Mesodermal cell (in vitro differentiated cells): ENCODE data around the gene ADRA2B.

Experiments used
- H3K27ac ChIP-seq: 2 replicates; pipeline ENCODE4 v1.7.0; 2013; ENCODE audit warnings: mild to moderate bottlenecking, low read depth, low read length, moderate library complexity; ENCODE audit not compliant: severe bottlenecking
- H3K36me3 ChIP-seq: 2 replicates; pipeline ENCODE4 v1.7.1; 2013; ENCODE audit warnings: mild to moderate bottlenecking, low read length, moderate library complexity; ENCODE audit not compliant: control insufficient read depth, insufficient read depth
- H3K4me1 ChIP-seq: one replicate; pipeline ENCODE4 v1.7.1; 2013; ENCODE audit warnings: mild to moderate bottlenecking, low read length; ENCODE audit not compliant: insufficient read depth, control insufficient read depth, poor library complexity, severe bottlenecking
- H3K4me3 ChIP-seq: 2 replicates; pipeline ENCODE4 v1.7.0; 2013; ENCODE audit warnings: low read length, control low read depth, mild to moderate bottlenecking; ENCODE audit not compliant: insufficient read depth, poor library complexity, severe bottlenecking; ENCODE audit errors: extremely low read depth
- H3K9me3 ChIP-seq: 2 replicates; pipeline ENCODE4 v1.7.1; 2013; ENCODE audit warnings: mild to moderate bottlenecking, low read length, moderate library complexity; ENCODE audit not compliant: control insufficient read depth
- WGBS, 2 experiments: methylation state at CpG; one replicate each; pipeline ENCODE4 v1.1.5; 2013; ENCODE audit warnings: missing lambda C conversion rate in 2 of 2; ENCODE audit not compliant: insufficient coverage in 2 of 2; 5-methylcytosine and 5-hydroxymethylcytosine counted together

The ADRA2B gene

DNA sequence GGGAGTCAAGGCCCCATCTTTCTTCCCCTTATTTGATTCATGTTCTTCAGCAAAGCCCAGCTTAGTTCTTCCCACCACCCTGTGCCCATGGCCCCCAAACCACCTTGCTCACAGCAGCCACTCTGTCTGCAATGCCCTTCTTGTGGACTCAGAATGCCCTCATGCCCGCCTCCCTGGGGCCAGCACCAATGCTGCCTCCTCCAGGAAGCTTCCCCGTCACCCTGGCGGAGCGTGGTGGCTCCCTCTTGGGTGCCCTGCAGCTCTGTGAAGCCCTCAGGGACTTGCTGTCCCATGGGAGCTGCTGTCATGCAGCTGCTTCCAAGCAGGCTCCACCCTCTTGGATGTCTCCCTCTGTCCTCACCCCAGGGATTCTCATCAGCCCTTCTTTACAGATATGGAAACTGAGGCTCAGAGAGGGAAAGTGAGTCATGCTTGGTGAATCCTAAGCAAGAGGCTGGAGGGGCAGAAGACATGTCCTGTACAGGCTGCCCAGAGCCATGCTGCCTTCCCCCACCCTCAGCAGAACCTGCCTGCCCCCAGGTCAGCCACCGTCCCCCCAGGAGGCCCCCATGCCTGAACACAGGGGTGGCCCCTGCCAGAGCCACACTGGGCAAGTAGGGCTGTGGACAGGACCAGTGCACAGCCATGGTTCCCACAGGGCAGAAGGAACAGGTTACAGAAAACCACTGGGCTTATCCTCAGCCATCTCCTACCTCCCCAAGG lies 40.7 kb upstream of the ADRA2B start:
- no peaks in the 10 kb centered on the region for H3K36me3 ChIP-seq
- no peaks in the 10 kb centered on the region for H3K4me1 ChIP-seq
- WGBS, 2 experiments, result 97 to 98% methylated on average over 5 of the region's 5 CpGs
- no peak overlapping the region for H3K27ac ChIP-seq
- no peak overlapping the region for H3K4me3 ChIP-seq
- no peaks in the 10 kb centered on the region for H3K9me3 ChIP-seq

DNA sequence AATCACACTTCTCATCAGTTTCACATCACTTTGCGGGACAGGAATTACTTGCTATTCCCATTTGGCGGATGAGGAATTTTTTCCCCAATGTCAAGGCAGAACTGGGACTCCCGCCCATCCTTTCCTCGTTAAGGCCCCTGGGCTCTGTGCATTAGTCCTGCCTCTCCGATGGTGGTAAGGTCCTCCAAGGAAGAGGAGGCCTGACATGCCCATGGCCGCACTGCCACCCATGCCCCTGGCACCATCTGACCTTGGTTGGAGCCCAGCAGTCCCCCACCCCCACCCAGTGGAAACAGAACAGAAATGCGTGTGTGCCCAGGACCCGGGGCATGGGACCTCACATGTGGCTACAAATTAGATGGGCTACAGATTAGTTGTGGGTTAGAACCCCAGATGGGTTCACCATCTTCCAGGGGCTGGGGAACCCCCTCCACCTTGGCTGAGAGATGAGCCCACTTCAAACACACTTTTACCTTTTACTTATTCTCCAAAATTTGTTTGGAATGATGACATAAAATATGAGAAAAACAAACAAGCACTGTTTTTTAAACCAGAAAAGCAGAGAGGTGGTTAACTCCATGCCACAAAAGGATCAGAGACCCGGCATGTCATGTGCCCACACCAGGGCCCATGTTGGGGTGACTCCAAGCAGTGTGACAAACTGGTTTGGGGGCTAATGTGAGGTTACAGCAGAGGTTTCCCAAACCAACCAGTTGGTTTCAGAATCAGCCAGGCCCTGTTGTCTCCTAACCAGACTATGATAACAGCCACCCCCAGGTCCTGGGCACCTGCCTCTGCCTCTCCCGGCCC lies 39.8 kb upstream of the ADRA2B start:
- Histone ChIP-seq H3K27ac (no peak overlapping the region), H3K4me3 (no peak overlapping the region), H3K36me3 (no peaks in the 10 kb centered on the region), H3K4me1 (no peaks in the 10 kb centered on the region), H3K9me3 (no peaks in the 10 kb centered on the region)
- WGBS, 2 experiments, result 89 to 94% methylated on average over 6 to 9 of the region's 10 CpGs

DNA sequence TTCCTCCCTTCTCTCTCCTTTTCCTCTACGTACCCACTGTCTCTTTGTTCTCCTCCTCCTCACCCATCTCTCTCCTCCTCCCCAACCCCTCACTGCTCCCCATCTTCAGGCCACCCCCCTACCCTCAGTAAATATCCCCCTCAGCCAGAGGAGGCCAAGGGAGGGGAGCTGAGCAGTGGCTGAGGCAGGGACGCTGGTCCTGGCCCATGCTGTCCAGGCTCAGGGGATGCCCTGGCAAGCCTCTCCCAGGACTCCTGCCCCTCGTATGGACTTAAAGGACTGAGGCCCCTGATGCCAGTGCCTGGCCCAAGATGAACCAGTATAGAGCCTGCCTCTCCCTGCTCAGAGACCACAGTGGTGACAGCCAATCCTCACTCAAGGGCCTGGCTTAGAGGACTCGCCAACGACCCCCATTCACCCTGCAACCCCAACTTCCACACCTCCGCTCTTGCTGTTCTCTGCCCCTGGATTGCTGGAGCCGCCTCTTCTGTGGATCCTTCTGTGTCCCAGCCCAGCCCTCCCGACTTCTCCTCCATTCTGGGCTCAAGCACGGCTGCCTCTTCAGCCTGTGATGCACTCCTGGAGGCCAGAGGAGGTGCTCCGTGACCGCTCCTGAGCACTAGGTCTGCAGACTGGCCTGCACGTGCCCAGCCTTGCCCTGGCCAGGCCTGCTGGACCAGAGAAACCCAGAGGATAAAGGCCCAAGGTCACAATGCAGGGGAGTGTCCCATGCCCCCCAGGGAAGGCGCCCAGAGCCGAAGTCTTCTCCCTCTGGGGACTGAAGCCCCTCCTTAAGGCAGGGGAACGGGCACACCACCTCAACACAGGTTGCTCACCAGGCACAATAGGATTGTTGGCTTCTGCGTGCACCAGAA lies 38.4 kb upstream of the ADRA2B start:
- Histone ChIP-seq H3K4me1 (no peaks in the 10 kb centered on the region), H3K9me3 (no peaks in the 10 kb centered on the region), H3K27ac (no peak overlapping the region), H3K4me3 (no peak overlapping the region), H3K36me3 (no peaks in the 10 kb centered on the region)
- 80 to 85% methylated on average over 12 to 16 of the region's 16 CpGs for WGBS, 2 experiments

DNA sequence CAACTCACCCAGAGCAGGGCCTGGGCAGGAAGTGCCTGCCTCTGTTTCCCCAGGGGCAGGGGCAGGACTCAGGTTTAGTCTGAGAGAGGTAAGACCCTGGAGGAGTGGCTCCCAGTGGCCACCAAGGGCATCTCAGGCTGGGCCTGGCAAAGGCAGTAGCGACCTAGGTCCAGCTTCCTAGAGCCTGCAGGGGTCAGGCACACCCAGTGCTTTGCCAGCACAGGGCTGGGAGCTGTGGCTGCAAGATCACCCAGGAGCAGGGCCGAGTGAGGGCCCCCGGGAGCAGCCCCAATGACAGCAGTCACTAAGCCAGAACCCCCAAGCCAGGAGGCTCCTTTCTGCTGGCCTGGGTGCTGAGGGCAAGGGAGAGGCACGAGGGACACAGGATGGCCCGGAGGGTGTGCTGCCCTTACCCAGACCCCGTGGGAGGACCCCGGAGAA lies 37.6 kb upstream of the ADRA2B start:
- no peak overlapping the region for H3K27ac ChIP-seq
- no peaks in the 10 kb centered on the region for H3K36me3 ChIP-seq
- H3K4me3 ChIP-seq, result no peak overlapping the region
- peaks cover 2% of the 10 kb centered on the region for H3K4me1 ChIP-seq
- WGBS, 2 experiments, result 83 to 85% methylated on average over 6 of the region's 7 CpGs
- no peaks in the 10 kb centered on the region for H3K9me3 ChIP-seq

DNA sequence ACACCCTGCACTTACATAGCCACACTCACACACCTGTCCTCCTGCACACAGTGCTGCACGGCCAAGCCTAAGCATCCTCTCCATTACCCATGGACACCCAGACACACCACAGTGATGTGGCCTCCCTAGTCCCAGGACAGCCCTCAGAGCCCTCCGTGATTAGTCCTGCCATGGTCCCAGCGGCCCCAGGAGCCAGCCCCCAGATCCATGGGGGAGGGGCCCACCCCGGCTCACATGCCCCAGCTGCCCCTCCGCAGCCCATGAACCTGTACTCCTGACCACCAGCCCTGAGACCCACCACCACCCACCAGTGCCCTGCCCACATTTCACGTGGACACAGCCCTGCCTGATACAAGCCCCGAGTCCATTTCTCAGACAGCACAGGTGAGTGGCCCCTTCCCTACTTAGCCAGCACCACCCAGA lies 36.9 kb upstream of the ADRA2B start:
- 88 to 89% methylated on average over 3 to 6 of the region's 7 CpGs for WGBS, 2 experiments
- Histone ChIP-seq H3K4me1 (peaks cover 8% of the 10 kb centered on the region), H3K9me3 (no peaks in the 10 kb centered on the region), H3K36me3 (no peaks in the 10 kb centered on the region), H3K4me3 (no peak overlapping the region), H3K27ac (no peak overlapping the region)

DNA sequence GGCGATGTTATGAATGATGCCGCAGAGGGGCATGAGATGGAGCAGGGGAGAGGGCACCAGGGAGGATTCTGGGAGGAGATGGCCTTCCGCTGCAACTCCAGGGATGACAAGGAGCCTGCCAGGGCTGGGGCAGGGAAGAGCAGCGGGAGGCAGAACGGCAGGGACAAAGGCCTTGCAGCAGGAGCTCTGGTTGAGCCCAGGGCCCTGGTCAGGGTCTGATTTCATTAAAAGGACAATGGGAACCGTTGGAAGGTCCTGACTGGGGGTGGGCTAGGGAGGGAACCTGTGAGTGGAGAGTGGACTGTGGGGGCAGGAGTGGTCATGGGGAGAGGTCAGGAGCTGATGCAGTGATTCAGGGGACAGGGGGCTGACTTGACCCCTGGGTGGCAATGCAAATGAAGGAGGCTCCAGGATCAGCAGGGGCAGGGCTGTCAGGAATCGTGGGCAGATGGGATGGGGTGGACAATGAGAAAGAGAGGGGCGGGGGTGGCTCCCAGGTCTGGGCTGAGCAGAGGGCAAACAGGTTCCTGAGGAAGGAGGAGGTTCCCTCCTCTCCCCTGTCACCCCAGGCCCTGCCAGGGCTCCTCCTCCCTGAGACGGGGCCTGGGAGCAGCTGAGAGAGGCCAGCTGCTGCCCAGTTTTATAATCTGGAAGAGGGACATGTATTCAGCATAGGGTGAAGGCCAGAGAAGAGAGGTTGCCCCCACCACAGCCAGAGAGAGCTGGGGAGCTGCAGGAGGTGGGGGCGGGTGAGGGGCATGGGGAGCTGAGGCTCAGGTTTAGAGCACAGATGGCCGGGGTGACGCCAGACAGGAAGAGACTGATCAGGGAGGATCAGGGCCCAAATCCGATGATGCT lies 36.2 kb upstream of the ADRA2B start:
- Histone ChIP-seq H3K4me1 (peaks cover 16% of the 10 kb centered on the region), H3K27ac (no peak overlapping the region), H3K36me3 (no peaks in the 10 kb centered on the region), H3K4me3 (no peak overlapping the region), H3K9me3 (no peaks in the 10 kb centered on the region)
- 70 to 75% methylated on average over 9 to 11 of the region's 13 CpGs for WGBS, 2 experiments

DNA sequence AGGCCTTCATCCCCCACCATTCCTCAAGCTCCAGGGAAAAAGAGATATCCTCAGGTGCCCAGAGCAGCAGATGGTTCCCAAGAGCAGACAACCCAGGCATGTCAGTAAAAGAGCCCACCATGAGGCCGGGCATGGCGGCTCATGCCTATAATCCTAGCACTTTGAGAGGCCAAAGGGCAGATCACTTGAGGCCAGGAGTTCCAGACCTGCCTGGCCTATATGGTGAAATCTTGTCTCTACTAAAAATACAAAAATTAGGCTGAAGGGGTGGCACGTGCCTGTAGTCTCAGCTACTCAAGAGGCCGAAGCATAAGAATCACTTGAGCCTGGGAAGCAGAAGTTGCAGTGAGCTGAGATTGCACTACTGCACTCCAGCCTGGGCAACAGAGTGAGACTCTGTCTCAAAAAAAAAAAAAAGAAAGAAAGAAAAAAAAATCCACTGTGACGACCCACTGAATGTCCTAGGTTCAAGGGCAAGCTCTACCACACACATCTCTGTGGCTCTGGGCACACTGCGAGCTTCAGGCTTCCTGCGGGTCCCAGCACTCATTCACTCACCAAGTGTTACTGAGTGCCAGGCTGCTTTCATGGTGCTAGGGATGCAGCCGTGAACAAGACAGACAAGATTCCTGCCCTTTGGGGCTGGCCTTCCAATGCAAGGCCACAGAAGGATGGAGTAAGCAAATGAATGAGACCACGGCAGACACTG lies 35.4 kb upstream of the ADRA2B start:
- 89 to 92% methylated on average over 7 to 9 of the region's 9 CpGs for WGBS, 2 experiments
- Histone ChIP-seq H3K4me3 (no peak overlapping the region), H3K4me1 (peaks cover 23% of the 10 kb centered on the region), H3K27ac (no peak overlapping the region), H3K9me3 (no peaks in the 10 kb centered on the region), H3K36me3 (no peaks in the 10 kb centered on the region)

DNA sequence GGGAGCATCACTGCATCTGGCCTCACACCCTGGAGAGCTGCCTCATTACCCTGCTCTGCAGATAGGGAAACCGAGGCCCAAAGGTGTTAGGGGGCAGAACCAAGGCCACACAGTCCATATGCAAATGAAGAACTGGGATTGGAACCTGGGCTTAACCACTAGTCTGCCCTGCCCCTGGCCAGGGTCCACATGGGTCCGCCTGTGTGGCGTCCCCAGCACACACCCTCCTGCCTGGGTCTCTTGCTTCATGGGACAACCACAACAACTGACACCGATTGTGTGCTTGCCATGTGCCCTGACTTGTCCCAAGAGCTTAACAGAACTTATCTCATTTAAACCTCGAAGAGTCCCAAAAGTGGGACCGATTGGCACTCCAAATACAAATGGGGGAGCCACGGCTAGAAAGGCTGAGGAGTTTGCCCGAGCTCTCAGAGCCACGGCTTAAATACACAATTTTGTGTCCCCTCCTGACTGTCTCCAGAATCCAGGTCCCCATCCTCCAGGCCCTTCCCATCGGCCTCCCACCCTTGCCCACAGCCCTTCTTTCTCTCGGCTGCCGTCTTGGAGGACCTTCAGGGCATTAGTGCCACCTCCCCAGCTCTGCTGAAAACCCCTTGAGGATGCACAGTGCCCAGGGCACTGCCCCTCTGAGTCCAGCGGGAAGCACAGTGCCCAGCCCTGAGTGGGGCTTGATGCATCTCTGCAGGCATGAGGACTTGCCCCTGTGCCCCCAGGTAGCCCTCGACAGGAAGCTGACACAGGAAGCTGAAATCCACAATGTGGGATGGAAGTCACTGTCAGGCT lies 34.6 kb upstream of the ADRA2B start:
- 91 to 93% methylated on average over 10 to 14 of the region's 14 CpGs for WGBS, 2 experiments
- no peak overlapping the region for H3K27ac ChIP-seq
- no peaks in the 10 kb centered on the region for H3K9me3 ChIP-seq
- no peaks in the 10 kb centered on the region for H3K36me3 ChIP-seq
- peaks cover 30% of the 10 kb centered on the region for H3K4me1 ChIP-seq
- no peak overlapping the region for H3K4me3 ChIP-seq

DNA sequence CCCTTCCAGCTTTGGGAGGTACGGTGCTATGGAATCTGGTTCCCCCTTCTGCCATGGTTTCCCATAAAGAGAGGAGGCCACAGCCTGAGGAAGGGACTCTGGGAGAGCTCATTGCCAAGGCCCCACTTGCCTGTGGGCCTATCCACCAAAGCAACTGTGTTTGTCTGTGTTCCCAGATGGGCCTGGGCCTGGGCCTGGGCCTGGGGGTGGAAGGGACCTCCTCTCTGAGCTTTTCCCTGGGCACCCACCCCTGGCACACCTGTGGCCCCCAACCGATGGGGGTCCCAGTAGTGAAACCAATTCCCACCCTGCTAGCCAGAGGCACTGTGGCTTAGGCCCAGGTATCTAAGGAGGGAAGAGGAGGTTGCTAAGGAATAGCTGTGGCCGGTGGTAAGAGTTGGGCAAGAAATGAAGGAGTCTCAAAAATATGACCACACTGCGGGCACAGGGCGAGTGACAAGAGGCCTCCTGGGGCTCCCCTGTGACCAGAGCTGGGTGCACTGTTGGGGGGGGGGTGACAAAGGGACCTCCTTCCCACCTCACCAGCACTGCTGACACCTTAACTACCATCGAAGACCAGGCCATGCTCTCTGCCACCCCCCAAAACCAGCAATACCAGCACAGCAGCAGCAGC lies 33.8 kb upstream of the ADRA2B start:
- H3K9me3 ChIP-seq, result no peaks in the 10 kb centered on the region
- 92 to 100% methylated on average over 2 of the region's 6 CpGs for WGBS, 2 experiments

More for the DNA sequence above, 33.8 kb upstream of the ADRA2B start:
- Histone ChIP-seq H3K27ac (no peak overlapping the region), H3K36me3 (no peaks in the 10 kb centered on the region), H3K4me3 (no peak overlapping the region), H3K4me1 (peaks cover 30% of the 10 kb centered on the region)
